Suppressor macrophage (primary cell): ENCODE results near the gene C12orf56.
"Not testable (repeated sequence)": the region's sequence is repeated elsewhere in the genome, so short reads cannot be mapped to it uniquely, and the experiment has no call there.

ENCODE experiments used
- DNase-seq, 4 experiments: peaks; one replicate each; pipeline ENCODE4 v3.0.0-alpha.2; 2020 to 2022

Gene C12orf56

DNA sequence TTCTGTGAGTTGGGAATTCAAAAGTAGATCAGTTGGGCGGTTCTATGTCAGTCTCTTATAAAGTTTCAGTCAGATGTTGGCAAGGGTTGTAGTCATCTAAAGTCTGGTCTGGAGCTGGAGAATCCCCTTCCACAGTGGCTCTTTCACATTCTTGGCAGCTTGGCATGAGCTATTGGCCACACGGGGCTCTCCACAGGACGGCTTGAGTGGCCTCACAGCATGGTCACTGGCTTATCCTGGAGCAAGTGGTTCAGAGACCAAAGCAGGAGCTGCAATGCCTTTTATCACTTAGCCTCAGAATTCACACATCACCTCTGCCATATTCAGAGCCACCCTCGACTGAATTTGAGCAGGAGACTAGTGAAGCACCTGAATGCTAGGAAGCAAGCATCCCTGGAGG is 161.3 kb downstream of the C12orf56 start:
- DNase-seq, result no peak

DNA sequence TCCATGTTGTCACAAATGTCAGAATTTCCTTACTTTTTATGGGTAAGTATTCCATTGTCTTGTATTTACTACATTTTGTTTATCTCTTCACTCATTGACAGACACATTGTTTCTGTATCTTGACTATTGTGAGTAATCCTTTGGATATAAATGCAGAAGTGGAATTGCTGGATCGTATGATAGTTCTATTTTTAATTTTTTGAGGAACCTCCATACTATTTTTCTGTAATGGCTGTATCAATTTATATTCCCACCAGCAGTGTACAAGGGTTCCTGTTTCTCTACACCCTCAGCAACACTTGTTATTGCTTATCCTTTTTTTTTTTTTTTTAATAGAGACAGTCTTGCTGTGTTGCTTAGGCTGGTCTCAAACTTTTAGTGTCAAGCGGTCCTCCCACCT is 164.9 kb downstream of the C12orf56 start:
- DNase-seq, result peak; percentile 8 to 86 (median 48)

DNA sequence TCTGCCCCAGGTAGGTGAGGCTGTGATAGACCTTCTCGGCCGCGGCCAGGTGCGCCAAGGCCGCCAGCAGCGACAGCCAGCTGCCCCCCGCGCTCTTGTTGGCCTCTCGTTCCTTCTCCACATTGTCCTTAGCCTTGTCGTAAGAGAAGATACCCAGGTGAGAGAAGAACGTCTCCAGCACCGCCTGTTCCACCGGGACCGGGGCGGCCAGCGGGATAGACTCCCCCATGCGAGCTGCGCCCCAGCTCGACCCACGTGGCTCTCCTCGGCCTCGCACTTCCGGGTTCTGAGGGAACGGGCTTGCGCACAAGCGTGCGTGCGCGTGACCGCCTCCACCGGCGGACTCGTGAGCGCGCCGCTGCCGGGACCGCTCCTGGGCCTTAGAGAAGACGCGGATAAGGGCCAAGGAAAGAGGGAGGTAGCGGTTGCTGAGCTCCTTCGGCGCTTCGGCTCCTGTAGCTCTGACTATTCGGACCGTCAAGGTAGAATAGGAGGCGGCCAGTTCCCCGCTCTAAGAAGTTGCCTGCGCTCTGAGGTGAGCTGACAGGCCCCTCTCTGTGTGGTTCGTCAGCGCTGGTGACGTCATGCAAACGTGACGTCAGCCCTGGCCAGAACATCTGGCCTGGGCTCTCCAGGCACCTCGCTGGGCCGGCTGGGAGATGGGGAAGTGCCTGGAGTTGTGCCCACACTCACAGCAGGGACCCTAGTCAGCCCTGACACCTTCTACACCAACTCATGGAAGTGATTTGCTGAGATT is 168.4 kb downstream of the C12orf56 start, which contains the start of gene KICS2:
TSS of gene KICS2 (minus strand) at position 288 of the 757 bp plus-strand sequence. CDS start at position 229, 59 bp downstream.
- peak; percentile 96 to 98 (median 98) for DNase-seq

DNA sequence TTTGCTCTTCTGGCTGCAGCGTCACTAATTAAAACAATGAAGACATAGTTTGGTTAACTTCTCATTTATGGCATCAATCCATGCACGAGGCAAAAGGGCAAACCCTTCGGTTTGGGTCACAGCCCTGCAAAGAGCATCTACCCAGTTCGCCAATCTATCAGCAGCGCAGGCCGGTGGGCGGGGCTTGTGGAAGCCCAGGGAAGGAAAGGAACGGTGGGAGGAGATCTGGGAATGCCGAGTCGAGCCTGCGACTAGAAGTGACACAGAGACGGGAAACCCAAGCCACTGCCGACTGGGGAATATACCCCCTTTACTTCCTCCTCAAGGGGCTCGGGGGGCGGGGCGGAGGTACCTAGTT is 168.9 kb downstream of the C12orf56 start:
- peak; percentile 82 to 90 (median 87) for DNase-seq

DNA sequence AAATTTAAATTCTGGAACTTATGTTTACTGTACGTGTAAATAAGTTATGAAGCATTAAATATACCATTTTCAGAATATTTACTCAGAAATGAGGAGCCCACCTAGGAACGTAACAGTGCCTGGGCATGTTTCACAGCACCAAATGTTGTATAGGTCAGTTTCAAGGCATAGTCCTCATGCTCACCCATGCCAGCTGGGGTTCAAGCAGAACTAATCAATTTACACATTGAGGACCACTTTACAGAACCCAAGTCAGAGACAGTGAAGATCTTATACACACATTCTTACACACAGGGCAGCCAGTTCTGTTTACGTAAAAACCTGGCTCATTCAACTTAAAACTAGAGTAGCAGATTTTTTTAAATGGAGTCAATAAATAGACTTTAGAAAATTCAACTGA is 170.5 kb downstream of the C12orf56 start:
- DNase-seq, result no peak

DNA sequence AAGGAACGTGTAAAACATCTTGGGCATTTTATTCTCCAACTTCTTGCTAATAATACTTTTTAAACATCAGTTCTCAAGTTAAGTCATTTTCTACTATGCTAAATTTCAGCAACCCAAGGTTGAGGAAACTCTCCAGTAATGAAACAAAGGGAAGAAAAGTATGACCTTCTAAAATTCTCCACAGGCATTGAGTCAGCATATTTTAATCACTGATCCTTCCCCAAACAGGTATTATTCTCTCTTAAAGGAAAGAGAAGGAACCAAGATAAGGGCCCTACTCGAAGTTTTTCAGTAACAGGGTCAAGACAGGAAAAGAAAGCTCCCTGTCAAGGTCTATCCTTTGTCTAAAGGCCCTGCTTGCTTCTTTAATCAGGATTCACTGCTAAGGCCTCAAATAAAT is 171.4 kb downstream of the C12orf56 start:
- no peak for DNase-seq

DNA sequence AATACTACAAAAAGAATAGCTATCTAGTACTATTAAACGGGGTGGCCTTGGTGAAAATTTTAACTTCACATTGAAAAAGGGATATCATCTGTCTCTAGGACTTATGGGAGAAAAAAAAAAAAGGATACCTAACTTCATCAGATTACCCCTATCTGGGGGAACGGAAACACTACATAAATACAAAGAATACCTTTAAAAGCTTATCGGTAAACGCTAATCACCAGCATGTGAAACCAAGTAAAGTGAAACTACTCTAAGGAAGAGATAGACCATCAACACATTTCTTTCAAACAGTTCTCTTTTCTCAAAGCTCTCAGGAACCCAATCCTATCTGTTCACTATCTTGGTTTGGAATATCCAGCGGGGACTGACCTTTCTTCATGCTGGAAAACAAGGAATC is 172.0 kb downstream of the C12orf56 start:
- no peak for DNase-seq

DNA sequence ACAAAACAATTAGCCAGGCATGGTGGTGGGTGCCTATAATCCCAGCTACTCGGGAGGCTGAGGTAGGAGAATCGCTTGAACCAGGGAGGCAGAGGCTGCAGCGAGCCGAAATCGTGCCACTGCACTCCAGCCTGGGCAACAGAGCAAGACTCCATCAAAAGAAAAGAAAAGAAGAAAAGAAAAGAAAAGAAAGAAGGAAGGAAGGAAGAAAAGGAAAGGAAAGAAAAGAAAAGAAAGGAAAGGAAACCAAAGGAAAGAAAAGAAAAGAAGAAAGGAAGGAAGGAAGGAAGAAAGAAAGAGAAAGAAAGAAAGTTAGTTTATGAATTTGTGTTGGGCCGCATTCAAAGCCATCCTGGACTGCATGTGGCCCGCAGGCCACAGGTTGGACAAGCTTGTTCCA is 172.9 kb downstream of the C12orf56 start:
- DNase-seq, result not testable (repeated sequence)

DNA sequence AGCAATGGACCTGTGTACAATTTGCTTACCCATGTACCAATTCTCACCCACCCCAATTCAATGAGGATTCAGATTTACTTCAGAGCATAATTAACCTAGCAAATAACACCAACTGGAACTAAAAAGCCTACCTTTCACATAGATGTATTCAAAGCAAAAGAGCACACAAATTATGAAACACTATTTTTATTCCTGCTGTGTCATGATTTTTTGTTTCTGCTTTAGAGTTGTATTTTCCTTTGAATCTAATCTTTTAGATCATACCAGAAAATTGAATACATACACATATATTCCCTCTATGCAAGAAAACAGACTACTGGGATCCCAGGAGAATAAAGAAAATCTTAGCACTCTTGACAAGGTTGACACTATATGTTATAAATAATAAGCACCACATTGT is 174.3 kb downstream of the C12orf56 start:
- no peak for DNase-seq
